HG03060 (cell line): ENCODE data around the gene RRM1.
A peak's percentile ranks its signal among the peaks of the same experiment; 100 is the strongest.
"Not testable (repeated sequence)": the region's sequence is repeated elsewhere in the genome, so short reads cannot be mapped to it uniquely, and the experiment has no call there.

ENCODE experiments used
- ATAC-seq: cut with Tn5 transposase; IDR thresholded peaks from one replicate; pipeline ENCODE4 v1.9.1; 2021; ENCODE audit warnings: low read depth, moderate number of reproducible peaks; ENCODE audit not compliant: unreplicated experiment

Gene RRM1

DNA sequence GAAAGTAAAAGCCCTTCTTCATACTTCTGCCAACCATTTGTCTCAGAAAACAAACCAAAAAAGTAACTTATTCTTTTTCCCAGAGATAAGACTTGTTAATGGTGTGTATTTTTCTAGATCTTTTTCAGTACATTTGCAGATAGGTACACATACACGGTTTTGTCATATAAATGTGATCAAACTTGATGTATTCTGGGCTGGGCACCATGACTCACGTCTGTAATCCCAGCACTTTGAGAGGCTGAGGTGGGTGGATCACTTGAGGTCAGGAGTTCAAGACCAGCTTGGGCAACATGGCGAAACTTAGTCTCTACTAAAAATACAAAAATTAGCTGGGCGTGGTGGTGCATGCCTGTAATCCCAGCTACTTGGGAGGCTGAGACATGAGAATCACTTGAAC is 35.6 kb downstream of the RRM1 start:
- not testable (repeated sequence) for ATAC-seq

DNA sequence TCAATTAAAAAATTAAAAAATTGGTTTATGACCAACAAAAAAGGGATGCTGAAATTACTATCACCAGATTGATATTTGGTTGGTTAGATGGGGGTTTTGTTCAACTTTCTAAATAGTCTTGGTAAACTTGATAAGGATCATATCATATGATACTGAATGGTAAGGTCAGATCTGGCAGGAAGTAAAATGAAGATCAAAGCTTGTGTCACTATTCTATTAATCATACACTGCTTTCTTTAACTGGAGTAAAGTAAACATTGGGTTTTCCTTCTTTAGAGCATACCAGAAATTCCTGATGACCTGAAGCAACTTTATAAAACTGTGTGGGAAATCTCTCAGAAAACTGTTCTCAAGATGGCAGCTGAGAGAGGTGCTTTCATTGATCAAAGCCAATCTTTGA is 40.2 kb downstream of the RRM1 start:
- ATAC-seq: no peak

DNA sequence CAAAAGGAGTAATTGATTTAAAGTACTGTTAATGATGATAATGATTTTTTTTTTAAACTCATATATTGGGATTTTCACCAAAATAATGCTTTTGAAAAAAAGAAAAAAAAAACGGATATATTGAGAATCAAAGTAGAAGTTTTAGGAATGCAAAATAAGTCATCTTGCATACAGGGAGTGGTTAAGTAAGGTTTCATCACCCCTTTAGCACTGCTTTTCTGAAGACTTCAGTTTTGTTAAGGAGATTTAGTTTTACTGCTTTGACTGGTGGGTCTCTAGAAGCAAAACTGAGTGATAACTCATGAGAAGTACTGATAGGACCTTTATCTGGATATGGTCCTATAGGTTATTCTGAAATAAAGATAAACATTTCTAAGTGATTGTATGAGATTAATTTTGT is 43.9 kb downstream of the RRM1 start:
- no peak for ATAC-seq

DNA sequence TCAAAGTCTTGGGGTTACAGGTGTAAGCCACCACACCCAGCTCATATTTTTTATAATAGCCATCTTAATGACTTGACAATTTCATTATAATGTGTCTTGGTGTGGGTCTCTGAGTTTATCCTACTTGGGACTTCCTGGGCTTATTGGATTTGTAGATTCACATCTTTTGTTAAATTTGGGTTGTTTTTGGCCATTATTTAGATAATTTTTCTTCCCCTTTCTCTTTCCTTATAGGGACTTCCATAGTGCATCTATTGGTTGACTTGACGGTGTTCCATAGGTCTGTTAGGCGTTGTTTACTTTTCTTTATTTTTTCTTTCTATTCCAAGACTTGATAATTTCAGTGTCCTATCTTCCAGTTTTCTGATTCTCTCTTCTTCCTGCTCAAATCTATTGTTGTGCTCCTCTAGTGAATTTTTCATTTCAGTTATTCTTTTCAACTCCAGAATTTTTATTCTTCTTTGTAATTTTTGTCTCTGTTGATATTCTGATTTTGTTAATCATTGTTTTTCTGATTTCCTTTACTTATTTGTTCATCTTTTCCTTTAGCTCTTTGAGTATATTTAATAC is 45.6 kb downstream of the RRM1 start:
- ATAC-seq: no peak

DNA sequence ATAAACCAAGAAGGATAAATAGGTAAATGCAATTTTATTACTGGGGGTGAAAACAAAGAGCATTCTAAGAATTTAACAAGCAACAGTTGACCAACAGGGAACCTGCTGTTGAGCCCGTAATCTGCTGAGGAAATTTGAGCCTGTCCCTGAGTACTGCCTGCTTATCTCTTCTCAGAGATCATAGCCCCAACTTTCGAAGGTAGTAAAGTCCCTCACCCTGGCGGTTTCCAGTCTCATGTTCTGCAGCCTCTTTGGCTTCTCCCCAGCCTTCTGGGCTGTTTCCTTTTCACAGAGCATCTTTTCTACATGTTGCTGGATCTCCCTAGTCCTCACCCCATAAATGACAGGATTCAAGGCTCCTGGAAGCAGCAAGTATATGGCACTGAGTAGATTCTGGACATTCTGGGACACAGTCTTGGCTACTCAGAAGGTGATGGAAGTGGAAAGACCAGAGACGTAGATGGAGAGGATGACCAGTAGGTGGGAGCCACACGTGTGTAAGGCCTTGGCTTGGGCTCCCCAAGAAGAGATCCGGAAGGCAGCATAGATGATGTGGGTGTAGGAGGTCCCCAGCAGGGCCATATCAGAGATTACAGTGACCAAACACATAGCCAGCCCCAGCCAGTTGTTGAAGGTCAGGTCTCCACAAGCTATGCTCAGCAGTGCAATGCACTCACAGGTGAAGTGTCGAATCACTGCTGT is 51.6 kb downstream of the RRM1 start:
- no peak for ATAC-seq

DNA sequence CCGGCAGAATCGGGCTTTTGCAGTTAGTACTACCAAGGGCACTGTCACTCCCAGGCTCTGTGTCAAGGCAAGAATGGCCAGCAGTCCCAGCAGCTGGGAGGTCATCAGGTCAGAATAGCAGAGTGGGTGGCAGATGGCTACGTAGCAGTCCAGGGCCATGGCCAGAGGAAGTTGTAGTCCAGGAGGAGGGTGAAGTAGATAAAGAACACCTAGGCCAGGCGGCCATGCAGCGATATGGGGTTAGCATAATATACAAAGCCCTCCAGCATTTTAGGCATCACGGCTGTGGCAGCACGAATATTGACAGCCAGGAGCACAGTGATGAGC is 52.1 kb downstream of the RRM1 start:
- no peak for ATAC-seq

DNA sequence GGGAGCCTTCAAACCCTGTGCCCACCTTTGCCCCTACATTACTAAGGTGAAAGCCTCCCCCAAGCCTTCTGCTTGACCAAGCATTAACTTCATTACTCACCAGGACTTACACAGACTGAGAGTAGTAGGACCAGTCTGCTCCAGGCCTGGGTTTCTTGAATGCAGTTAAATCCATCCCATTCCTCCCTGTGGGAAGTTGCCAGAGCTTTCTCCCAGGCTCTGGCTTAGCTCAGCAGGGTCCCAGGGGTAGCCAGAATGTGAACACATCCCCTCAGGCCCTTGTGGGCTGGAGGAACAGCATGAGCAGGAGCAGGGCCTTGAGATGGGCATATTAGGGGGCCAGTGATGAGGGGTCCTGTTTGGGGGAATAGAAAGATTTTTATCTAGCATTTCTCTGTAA is 59.9 kb downstream of the RRM1 start:
- no peak for ATAC-seq

DNA sequence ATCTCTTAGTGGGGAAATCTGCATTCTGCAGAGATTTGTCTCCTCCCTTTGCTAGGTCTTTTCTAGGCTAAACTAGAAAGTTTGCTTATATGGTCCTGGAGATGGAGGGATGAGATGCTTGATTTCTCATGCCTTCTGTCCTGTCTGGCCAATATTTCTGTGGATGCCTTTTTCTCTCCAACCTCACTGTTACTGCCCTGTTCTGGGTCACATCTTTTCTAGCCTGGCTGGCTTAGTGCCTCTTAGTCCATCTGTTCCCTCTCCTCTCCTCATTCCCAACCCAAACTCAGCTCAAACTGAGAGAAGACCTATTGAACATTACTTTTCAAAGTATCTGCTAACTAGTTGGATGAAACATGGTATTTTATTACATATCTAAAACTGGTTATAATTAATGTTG is 62.0 kb downstream of the RRM1 start:
- no peak for ATAC-seq

DNA sequence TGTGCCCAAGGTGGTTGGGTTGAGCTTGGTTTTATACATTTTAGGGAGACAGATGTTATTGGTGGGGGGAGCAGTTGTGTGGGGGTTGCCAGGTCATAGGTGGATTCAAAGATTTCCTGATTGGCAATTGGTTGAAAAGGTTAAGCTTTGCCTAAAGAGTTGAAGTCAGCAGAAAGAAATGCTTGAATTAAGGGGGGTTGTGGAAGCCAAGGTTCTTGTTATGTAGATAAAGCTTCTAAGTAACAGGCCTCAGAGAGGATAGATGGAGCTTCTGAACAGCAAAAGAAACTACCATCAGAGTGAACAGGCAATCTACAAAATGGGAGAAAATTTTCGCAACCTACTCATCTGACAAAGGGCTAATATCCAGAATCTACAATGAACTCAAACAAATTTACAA is 64.2 kb downstream of the RRM1 start:
- not testable (repeated sequence) for ATAC-seq

DNA sequence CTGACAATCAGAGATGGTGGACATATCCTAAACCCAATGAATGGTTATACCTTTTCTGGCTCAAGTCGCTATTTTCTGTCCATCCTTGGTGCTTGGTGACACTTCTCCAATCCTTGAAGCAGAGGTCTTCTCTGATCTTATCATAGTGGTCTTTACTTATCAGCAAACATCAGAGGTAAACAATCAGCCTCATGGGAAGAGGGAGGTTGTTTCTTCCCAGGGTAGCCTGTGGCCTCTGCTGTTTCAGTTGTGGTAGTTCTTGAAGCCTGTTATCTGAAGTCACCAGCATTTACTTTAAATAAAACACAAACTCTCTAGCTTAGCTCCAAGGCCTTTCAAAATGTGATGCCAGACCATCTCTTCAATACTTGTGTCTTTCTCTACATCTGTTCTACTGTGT is 66.7 kb downstream of the RRM1 start:
- no peak for ATAC-seq

DNA sequence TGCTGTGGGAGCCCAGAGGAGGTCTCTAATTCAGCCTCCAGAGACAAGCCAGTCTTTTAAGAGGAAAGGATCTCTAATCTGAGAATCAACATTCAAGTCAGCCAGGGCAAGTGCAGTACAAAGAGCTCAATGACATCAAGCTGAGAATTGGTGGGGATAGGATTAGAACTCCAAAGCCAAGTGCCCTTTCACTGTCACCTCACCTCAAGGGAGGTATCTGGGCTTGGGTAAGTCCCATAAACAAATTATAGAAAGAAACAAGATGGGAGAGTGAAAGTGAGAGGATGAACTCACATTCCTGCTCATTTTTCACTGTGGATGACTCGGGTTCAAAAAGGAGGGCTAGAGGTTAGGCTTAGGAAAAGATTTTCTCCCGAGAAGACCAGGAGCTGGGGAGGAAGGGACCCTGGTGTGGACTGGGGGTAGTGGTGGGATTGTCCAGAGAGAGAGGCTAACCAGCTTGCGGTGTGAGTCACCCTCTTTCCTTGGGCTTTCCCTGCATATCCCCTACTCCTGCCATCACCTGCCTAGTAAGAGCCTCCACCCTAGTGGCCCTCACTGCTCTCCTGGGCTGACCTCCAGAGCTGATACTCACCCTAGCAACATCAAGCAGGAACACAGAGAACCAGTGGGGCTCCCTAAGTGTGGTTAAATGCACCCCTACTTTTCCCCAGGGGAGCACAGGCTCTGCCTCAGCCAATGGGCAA is 70.4 kb downstream of the RRM1 start:
- ATAC-seq: no peak

DNA sequence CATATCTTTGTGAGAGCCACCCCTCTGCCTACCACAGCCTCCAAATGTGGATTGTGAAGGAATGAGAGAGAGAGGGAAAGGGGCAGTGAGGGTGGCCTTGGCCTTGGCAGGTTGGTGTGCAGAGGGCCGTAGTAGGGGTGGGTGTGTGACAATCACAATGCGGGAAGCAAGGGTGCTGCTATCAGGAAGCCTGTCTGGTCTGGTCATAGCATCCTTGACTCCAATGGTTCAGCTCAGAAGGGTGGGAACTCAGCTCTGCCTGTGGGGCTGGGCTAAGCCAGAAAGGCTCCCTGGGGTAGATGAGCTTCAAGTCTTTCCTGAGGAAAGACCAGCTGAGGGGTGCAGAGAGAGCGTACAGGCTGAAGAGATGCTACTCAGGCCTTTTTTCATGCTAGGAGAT is 72.7 kb downstream of the RRM1 start:
- ATAC-seq: no peak

DNA sequence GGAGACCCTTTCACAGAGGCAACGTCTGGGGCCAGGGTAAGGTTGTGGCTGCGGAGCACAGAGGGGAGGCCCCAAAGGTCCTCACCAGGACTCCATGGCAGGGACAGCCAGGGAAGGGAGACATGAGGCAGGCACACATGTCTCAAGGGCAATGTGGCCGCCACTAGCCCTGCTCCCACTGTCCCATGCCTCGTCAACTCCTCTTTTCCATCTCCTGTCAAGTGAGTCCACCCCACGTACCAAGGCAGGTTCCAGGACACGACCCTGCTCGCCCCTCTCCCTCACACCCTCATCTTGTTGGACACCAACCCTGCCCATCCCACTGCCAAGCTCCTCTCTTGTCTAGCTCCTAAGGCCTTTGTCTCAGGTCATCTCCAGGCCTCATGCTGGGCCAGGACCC is 73.2 kb downstream of the RRM1 start:
- ATAC-seq: no peak

DNA sequence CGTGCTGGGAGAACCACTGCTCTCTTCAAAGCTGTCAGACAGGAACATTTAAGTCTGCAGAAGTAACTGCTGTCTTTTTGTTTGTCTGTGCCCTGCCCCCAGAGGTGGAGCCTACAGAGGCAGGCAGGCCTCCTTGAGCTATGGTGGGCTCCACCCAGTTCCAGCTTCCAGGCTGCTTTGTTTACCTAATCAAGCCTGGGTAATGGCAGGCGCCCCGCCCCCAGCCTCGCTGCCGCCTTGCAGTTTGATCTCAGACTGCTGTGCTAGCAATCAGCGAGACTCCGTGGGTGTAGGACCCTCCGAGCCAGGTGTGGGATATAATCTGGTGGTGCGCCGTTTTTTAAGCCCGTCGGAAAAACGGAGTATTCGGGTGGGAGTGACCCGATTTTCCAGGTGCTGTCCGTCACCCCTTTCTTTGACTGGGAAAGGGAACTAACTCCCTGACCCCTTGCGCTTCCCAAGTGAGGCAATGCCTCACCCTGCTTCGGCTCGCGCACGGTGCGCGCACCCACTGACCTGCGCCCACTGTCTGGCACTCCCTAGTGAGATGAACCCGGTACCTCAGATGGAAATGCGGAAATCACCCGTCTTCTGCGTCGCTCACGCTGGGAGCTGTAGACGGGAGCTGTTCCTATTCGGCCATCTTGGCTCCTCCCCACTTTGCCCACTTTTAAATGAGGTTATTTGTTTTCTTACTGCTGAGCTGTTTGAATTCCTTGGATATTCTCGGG is 81.2 kb downstream of the RRM1 start:
- ATAC-seq: not testable (repeated sequence)

DNA sequence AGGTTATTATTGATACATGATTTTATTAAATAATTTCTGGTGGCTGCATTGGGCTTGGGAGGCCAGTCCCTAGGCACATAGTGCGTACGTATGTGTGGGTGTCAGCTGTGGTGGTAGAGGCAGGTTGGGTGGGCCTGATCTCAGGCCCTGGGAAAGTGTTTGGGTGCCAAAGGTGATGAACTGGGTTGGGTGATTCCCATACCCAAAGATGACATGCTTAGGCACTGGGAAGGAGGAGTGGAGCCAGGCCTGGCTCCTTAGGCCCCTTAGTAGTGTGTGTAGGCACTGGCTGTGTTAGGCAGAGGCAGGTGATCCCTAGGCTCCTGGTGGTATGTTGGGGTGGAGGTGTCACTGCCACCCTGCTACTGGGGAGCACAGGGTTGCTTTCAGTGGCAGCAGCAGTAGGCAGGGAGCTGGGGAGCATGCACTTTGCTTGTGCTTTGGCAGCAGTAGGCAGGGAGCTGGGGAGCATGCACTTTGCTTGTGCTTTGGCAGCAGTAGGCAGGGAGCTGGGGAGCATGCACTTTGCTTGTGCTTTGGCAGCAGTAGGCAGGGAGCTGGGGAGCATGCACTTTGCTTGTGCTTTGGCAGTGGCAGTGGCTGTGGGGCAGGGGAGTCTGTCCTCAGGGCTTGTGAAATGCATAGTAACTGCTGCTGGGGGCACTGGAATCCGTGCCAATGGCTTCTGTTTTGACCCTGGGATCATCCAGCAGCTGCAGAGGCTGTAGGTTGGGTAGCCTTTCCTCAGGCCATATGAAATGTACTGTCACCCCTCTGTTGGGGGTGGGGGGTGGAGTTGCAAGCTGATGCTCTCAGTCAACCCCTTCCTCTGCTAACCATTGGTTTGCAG is 84.4 kb downstream of the RRM1 start:
- no peak for ATAC-seq

DNA sequence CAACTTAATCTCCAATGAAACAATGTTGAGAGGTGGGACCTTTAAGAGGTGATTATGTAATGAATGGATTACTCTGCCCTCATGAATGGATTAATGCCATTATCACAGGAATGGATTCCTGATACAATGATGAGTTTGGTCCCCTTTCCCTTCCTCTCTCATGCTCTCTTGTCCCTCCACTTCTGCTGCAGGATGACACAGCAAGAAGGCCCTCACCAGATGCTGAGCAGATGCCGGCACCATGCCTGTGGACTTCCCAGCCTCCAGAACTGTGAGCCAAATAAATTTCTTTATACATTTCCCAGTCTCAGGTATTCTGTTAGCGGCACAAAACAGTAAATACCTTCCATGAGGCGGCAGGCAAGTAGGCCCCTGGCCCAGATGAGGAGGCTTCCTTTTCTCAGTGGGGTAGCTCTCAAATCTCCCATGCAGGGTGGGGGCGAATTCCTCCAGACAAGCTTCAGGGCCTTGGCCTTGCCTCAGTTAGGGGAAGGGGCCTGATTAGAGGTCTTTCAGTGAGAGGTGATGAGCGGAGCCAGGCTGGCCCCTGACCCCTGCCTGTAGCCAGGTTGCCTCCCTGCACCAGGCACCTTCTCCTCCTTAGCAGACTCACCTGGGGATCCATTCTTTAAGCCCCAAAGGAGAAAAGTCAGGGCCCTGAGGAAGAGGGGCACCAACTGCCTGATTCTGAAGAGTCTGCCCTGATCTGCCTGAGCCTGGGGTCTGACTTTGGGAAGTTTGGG is 86.0 kb downstream of the RRM1 start:
- ATAC-seq: no peak

DNA sequence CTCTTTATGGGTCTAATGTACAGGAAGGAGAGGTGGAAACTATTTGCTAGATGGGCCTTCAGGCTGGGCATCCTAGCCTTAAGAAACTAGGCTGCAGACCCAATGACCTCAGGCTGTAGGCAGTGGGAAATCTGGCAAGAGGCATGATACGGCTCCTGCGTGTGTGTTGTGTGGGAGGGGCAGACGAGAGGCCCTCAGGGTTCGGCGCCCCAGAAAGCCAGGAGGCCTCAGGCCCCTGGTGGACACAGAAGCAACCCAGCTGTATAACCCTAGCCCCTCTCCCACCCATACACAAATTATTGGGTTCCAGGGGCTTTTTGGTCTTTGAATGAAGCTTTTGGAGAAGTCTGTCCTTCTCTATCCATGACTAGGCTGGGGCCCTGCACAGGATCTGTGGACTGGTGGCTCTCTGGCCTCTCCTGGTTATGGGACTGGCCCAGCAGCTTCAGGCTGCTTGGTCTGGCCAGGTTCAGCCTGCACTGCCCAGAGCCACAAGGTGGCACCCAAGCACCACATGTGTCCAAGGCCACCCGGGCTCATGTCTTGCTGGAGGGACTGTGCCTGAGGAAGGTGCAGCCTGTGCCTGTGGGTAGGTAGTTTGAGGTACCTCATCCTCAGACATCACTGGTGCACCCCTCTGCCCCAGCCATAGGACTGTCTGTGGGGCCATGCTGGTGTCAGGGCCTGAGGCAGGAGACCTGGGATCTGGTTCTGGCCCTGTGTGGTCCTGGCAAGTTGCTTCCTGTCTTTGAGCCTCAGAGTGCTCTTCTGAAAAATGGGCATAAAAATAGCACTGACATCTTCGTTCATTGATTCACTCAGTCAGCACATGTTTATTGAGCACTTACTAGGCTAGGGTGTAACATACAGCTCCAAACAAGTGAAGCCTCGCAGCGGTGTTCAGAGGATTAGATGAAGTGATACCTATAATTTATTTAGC is 87.5 kb downstream of the RRM1 start:
- peak; percentile 56 for ATAC-seq

DNA sequence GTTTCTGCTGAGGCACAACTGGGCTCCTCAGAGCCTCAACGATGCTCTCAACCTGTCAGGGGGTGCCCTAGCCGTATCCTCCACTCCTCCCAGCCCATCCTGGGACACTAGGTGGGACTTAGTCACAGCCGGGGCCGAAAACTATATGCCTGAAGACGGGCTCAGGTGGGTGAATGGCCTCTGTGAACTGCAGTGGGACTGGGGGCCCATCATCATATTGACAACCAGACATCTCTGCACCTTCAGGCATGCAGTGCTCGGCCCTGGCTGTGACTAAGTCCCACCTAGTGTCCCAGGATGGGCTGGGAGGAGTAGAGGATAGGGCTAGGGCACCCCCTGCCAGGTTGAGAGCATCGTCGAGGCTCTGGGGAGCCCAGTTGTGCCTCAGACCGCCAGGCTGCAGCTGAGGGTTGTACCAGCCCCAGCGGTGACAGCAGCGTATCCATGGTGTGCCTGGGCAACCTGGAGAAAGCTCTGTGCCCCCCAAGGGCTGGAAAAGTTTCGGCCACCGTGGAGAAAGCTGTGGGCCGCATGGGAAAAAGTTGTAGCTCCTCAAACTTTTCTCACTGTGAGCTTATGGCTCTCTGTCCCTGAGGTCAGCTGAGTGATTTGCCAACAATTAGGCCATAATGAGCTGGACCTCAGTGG is 88.9 kb downstream of the RRM1 start:
- ATAC-seq: no peak
